Right lobe of liver (tissue), 6 donors: ENCODE measurements around the gene RIMBP2. TPM values are rescaled to one million over a fixed set of nuclear protein-coding genes. Genes with fewer than 3 reads are reported as not detected.
"Not testable (repeated sequence)": the region's sequence is repeated elsewhere in the genome, so short reads cannot be mapped to it uniquely, and the experiment has no call there.

Source experiments
- ATAC-seq, 4 donors: fragments of 200-7000 bp; cut with Tn5 transposase; one replicate each; pipeline ENCODE4 v1.9.1; 2020; ENCODE audit warnings: mild to moderate bottlenecking in 4 of 4, moderate library complexity in 4 of 4
- DNase-seq, 3 donors: peaks; one replicate each; pipeline ENCODE4 v3.0.0-alpha.2; 2020
- H3K27ac ChIP-seq, 3 donors: fragments of 200-600 bp; one replicate each; pipeline ENCODE4 v1.8.0; 2022
- H3K27me3 ChIP-seq, 2 donors: fragments of 200-600 bp; one replicate each; pipeline ENCODE4 v1.8.0; 2022
- H3K36me3 ChIP-seq, 4 donors: fragments of 200-600 bp; sonication (generic) in 1 of 4; one replicate each; pipeline versions ENCODE4 v1.5.1 to v1.8.0; 2017 to 2022; ENCODE audit warnings: control low read depth in 1 of 4
- H3K4me1 ChIP-seq, 4 donors: fragments of 200-600 bp; sonication (generic) in 1 of 4; one replicate each; pipeline versions ENCODE4 v1.5.1 to v1.8.0; 2017 to 2022; ENCODE audit warnings: control low read depth in 1 of 4
- H3K4me3 ChIP-seq, 3 donors: fragments of 200-600 bp; one replicate each; pipeline ENCODE4 v1.8.0; 2022
- H3K9me3 ChIP-seq, 4 donors: fragments of 200-600 bp; sonication (generic) in 1 of 4; one replicate each; pipeline versions ENCODE4 v1.5.1 to v1.8.0; 2017 to 2022; ENCODE audit warnings: control low read depth in 1 of 4
- POLR2A ChIP-seq: fragments of 450-650 bp; IDR thresholded peaks from one replicate; pipeline ENCODE4 v1.6.1; 2017; ENCODE audit warnings: antibody characterized with exemption, mild to moderate bottlenecking
- WGBS: methylation state at CpG from one replicate; pipeline ENCODE4 v1.1.6; 2018; ENCODE audit warnings: low coverage, low lambda C conversion rate; ENCODE audit not compliant: insufficient coverage; ENCODE audit errors: missing lambda C conversion rate; 5-methylcytosine and 5-hydroxymethylcytosine counted together
- intact Hi-C, 2 donors: fragments of 100-400 bp; cut with DNase I; formaldehyde crosslinking; loops; one replicate each; pipeline versions ENCODE4 v1.11.2 to v1.14.1; 2022
- total RNA-seq, 6 experiments: library from RNA; depleted of rRNA in 2 of 6; stranded (reverse); fragments of >200 nt in 2 of 6; fragmentation: NEBNext Ultra II Directional in 3 of 6; extraction: Animal tissue kit (Norgen Biotek cat#: 25700) in 3 of 6; gene quantifications; one replicate each; pipeline versions ENCODE4 v1.1.0 to v1.2.4, GENCODE V29; 2016 to 2023
- TF ChIP-seq, protein P1 (sequence below), 4 donors: fragments of 200-600 bp in 3 of 4; fragments of 450-650 bp in 1 of 4; IDR thresholded peaks; one replicate each; pipeline versions ENCODE4 v1.5.1 to v1.8.0; 2016 to 2022; ENCODE audit warnings: antibody characterized with exemption in 4 of 4, mild to moderate bottlenecking in 2 of 4
- donor health status: DM: no; HTN: yes; CAD: no.
- donor health status: DM: no; HTN: no; CAD: no.
- donor health status: DM: no; HTN: no; CAD: no.
- donor health status: DM: no; HTN: yes; CAD: no.
- donor health status: DM: no; HTN: yes; CAD: no.

RIMBP2 gene
- total RNA-seq, 6 experiments from 2014 or later: 0.04 to 0.19 TPM; not detected in 4

GRCh38 chr12:130589540-130590317 is 126.4 kb downstream of the RIMBP2 start:
- no peak for TF ChIP-seq POLR2A
- Histone ChIP-seq H3K9me3 (no peaks in the 10 kb centered on the region), H3K4me1 (no peaks in the 10 kb centered on the region), H3K27ac (no peak overlapping the region), H3K4me3 (no peak overlapping the region), H3K27me3 (no peaks in the 10 kb centered on the region), H3K36me3 (no peaks in the 10 kb centered on the region)
- DNase-seq (no peak), ATAC-seq (no peak)
- 31% methylated on average over 10 of the region's 11 CpGs for WGBS
- intact Hi-C loops: no loop called here

GRCh38 chr12:130588696-130589539 is 127.2 kb downstream of the RIMBP2 start:
- no peaks in the 10 kb centered on the region for H3K36me3 ChIP-seq
- H3K27ac ChIP-seq: no peak overlapping the region
- H3K4me3 ChIP-seq: no peak overlapping the region
- no peak for TF ChIP-seq POLR2A
- TF ChIP-seq, protein P1, sequence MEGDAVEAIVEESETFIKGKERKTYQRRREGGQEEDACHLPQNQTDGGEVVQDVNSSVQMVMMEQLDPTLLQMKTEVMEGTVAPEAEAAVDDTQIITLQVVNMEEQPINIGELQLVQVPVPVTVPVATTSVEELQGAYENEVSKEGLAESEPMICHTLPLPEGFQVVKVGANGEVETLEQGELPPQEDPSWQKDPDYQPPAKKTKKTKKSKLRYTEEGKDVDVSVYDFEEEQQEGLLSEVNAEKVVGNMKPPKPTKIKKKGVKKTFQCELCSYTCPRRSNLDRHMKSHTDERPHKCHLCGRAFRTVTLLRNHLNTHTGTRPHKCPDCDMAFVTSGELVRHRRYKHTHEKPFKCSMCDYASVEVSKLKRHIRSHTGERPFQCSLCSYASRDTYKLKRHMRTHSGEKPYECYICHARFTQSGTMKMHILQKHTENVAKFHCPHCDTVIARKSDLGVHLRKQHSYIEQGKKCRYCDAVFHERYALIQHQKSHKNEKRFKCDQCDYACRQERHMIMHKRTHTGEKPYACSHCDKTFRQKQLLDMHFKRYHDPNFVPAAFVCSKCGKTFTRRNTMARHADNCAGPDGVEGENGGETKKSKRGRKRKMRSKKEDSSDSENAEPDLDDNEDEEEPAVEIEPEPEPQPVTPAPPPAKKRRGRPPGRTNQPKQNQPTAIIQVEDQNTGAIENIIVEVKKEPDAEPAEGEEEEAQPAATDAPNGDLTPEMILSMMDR (IDR thresholded peaks at IDR 0.05): no peak
- ATAC-seq: no peak
- H3K27me3 ChIP-seq: no peaks in the 10 kb centered on the region
- no peak for DNase-seq
- H3K4me1 ChIP-seq: no peaks in the 10 kb centered on the region
- WGBS: 34% methylated on average over 11 of the region's 11 CpGs
- intact Hi-C loops: no loop called here
- no peaks in the 10 kb centered on the region for H3K9me3 ChIP-seq

DNA sequence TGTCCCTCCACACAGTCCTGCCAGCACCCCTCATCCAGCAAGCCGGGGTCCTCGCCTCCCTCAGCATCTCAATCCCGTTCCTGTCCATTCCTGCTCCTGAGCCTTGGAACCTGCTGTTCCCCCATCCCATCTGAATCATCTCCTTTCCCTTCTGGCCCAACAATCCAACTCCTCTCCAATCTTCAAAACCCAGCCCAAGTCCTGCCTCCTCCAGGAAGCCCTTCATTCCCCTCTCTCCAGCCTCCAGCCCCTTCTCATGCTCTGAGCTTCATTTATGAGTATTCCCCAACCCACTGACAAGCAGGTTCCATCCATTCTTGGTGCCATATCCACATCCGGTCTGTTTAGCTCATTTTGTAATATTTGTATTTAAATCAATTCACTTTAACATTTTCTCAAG is 128.1 kb downstream of the RIMBP2 start:
- intact Hi-C loops: no loop called here
- no peaks in the 10 kb centered on the region for H3K4me1 ChIP-seq
- ATAC-seq (no peak), DNase-seq (no peak)
- no peak overlapping the region for H3K4me3 ChIP-seq
- H3K9me3 ChIP-seq: no peaks in the 10 kb centered on the region
- H3K27ac ChIP-seq: no peak overlapping the region
- TF ChIP-seq, protein P1 (IDR thresholded peaks at IDR 0.05): no peak
- TF ChIP-seq POLR2A: no peak
- H3K36me3 ChIP-seq: no peaks in the 10 kb centered on the region
- WGBS: 26% methylated on average over 3 of the region's 4 CpGs
- no peaks in the 10 kb centered on the region for H3K27me3 ChIP-seq

DNA sequence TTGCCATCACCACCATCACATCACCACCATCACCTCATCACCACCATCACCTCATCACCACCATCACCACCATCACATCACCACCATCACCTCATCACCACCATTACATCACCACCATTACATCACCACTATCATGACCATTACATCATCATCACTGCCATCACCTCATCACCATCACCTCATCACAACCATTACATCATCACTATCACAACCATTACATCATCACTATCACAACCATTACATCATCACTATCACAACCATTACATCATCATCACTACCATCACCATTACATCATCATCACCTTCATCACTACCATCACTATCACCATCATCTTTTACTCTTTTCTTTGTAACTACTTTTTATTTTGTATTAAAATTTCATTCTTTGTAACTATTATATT is 131.6 kb downstream of the RIMBP2 start:
- H3K36me3 ChIP-seq, intact Hi-C loops, H3K27me3 ChIP-seq, H3K27ac ChIP-seq, H3K4me1 ChIP-seq, H3K9me3 ChIP-seq, ATAC-seq, DNase-seq, H3K4me3 ChIP-seq: not testable (repeated sequence)

DNA sequence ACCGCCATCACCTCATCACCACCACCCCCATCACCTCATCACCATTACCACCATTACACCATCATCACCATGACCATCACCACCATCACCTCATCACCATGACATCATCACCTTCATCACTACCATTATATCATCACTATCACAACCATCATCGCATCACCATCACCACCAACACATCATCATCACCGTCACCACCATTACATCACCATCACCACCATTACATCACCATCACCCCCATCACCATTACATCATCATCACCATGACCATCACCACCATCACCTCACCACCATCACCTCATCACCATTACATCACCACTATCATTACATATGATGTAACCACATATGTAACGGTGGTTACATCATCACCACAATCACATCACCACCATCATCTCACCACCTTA is 132.3 kb downstream of the RIMBP2 start:
- Histone ChIP-seq H3K27ac (no peak overlapping the region), H3K4me3 (no peak overlapping the region), H3K27me3 (no peaks in the 10 kb centered on the region), H3K9me3 (no peaks in the 10 kb centered on the region), H3K4me1 (no peaks in the 10 kb centered on the region), H3K36me3 (no peaks in the 10 kb centered on the region)
- ATAC-seq: no peak
- 82% methylated on average over 3 of the region's 4 CpGs for WGBS
- TF ChIP-seq POLR2A: no peak
- TF ChIP-seq, protein P1 (IDR thresholded peaks at IDR 0.05): no peak
- intact Hi-C loops: no loop called here
- DNase-seq: no peak
